MM.1S (cell line): ENCODE data around the gene PANX1.

Source experiments
- CTCF ChIP-seq: fragments of 300-600 bp; sonication (generic); IDR thresholded peaks from 2 replicates; pipeline ENCODE4 v1.5.1; 2016; ENCODE audit warnings: antibody characterized with exemption, low read length, mixed read lengths
- EZH2 ChIP-seq: fragments of 300-600 bp; sonication (generic); optimal IDR thresholded peaks from 2 replicates; pipeline ENCODE3; 2017; ENCODE audit warnings: low read depth, mild to moderate bottlenecking, antibody characterized with exemption, low read length, mixed read lengths
- EZH2phosphoT487 ChIP-seq: fragments of 300-600 bp; sonication (generic); IDR thresholded peaks from 2 replicates; pipeline ENCODE4 v1.6.1; 2018; ENCODE audit warnings: antibody characterized with exemption, low read length

GRCh38 chr11:94217705-94218104, 89.1 kb downstream of the PANX1 start:
- TF ChIP-seq CTCF = no peak
- no peak for TF ChIP-seq EZH2
- TF ChIP-seq EZH2phosphoT487 = no peak
